Neural cell (in vitro differentiated cells): Measurements from ENCODE around the gene APOE. TPM values are rescaled to one million over a fixed set of nuclear protein-coding genes. Genes with fewer than 3 reads are reported as not detected.

Source experiments
- H2AFZ ChIP-seq: fragments of 200-600, 300-800 bp; sonication (generic), shearing (Covaris generic); 2 replicates; pipeline ENCODE4 v1.6.0; 2014; ENCODE audit warnings: low read depth, mild to moderate bottlenecking, antibody characterized with exemption, low read length, moderate library complexity
- H3F3A ChIP-seq: fragments of 200-600 bp; shearing (Covaris generic); 2 replicates; pipeline ENCODE4 v1.6.1; 2016; ENCODE audit warnings: mild to moderate bottlenecking, moderate library complexity, mixed read lengths, antibody characterized with exemption, low read length; ENCODE audit not compliant: insufficient read depth, poor library complexity, severe bottlenecking
- H3K27ac ChIP-seq: fragments of 200-600, 300-800 bp; sonication (generic), shearing (Covaris generic); 2 replicates; pipeline ENCODE4 v1.5.1; 2014; ENCODE audit warnings: mild to moderate bottlenecking, low read length, moderate library complexity
- H3K27me3 ChIP-seq: fragments of 300-800, 200-600 bp; sonication (generic), shearing (Covaris generic); 2 replicates; pipeline ENCODE4 v1.6.0; 2014; ENCODE audit warnings: mild to moderate bottlenecking, low read depth, low read length, moderate library complexity; ENCODE audit not compliant: insufficient read depth
- H3K36me3 ChIP-seq: fragments of 300-800, 200-600 bp; sonication (generic), shearing (Covaris generic); 2 replicates; pipeline ENCODE4 v1.5.1; 2014; ENCODE audit warnings: mild to moderate bottlenecking, antibody characterized with exemption, low read length, moderate library complexity; ENCODE audit not compliant: insufficient read depth
- H3K4me2 ChIP-seq: fragments of 300-800, 200-600 bp; sonication (generic), shearing (Covaris generic); 2 replicates; pipeline ENCODE4 v1.6.0; 2014; ENCODE audit warnings: mild to moderate bottlenecking, low read length
- H3K4me3 ChIP-seq: fragments of 300-800, 200-600 bp; sonication (generic), shearing (Covaris generic); 2 replicates; pipeline ENCODE4 v1.5.1; 2014; ENCODE audit warnings: mild to moderate bottlenecking, low read length, moderate library complexity
- H3K79me2 ChIP-seq: fragments of 200-600 bp; shearing (Covaris generic); replicated peaks from 2 replicates; pipeline ENCODE4 v1.6.0; 2014; ENCODE audit warnings: mild to moderate bottlenecking, low read length, moderate library complexity; ENCODE audit not compliant: insufficient read depth
- H3K9ac ChIP-seq: fragments of 300-800, 200-600 bp; sonication (generic), shearing (Covaris generic); 2 replicates; pipeline ENCODE4 v1.6.1; 2016; ENCODE audit warnings: mild to moderate bottlenecking, low read length, mixed read lengths
- H3K9me2 ChIP-seq: fragments of 200-600 bp; shearing (Covaris generic); 2 replicates; pipeline ENCODE4 v1.6.1; 2016; ENCODE audit warnings: mild to moderate bottlenecking, low read length, mixed read lengths; ENCODE audit not compliant: insufficient read depth
- H3K9me3 ChIP-seq: fragments of 200-600, 300-800 bp; sonication (generic), shearing (Covaris generic); 2 replicates; pipeline ENCODE4 v1.6.1; 2016; ENCODE audit warnings: mild to moderate bottlenecking, mixed run types, low read length, moderate library complexity, mixed read lengths
- H4K20me1 ChIP-seq: fragments of 200-600 bp; shearing (Covaris generic); 2 replicates; pipeline ENCODE4 v1.6.1; 2016; ENCODE audit warnings: mild to moderate bottlenecking, mixed run types; ENCODE audit not compliant: insufficient read depth
- EP300 ChIP-seq: fragments of 450-650 bp; conservative IDR thresholded peaks from 2 replicates; pipeline ENCODE4 v1.6.1; 2014; ENCODE audit warnings: antibody characterized with exemption, mild to moderate bottlenecking, moderate library complexity; ENCODE audit not compliant: poor library complexity, severe bottlenecking
- EZH2 ChIP-seq: fragments of 200-600, 300-800 bp; shearing (Covaris generic), sonication (generic); IDR thresholded peaks from 2 replicates; pipeline ENCODE4 v1.6.1; 2014; ENCODE audit warnings: antibody characterized with exemption, low read length, borderline replicate concordance, mild to moderate bottlenecking; ENCODE audit not compliant: insufficient read depth, poor library complexity, severe bottlenecking
- MXI1 ChIP-seq: fragments of 450-650 bp; conservative IDR thresholded peaks from 2 replicates; pipeline ENCODE4 v1.6.1; 2014; ENCODE audit warnings: antibody characterized with exemption, mild to moderate bottlenecking; ENCODE audit not compliant: poor library complexity, severe bottlenecking
- POLR2AphosphoS5 ChIP-seq: IDR thresholded peaks from 2 replicates; pipeline ENCODE4 v1.6.1; 2012
- RAD21 ChIP-seq: fragments of 450-650 bp; conservative IDR thresholded peaks from 2 replicates; pipeline ENCODE4 v1.6.1; 2014; ENCODE audit warnings: antibody characterized with exemption, mild to moderate bottlenecking, moderate library complexity
- REST ChIP-seq: IDR thresholded peaks from 2 replicates; pipeline ENCODE4 v1.6.1; 2012; ENCODE audit warnings: borderline replicate concordance
- SMC3 ChIP-seq: fragments of 450-650 bp; conservative IDR thresholded peaks from 2 replicates; pipeline ENCODE4 v1.6.1; 2014; ENCODE audit warnings: antibody characterized with exemption, mild to moderate bottlenecking, moderate library complexity; ENCODE audit not compliant: poor library complexity
- TAF1 ChIP-seq: IDR thresholded peaks from 2 replicates; pipeline ENCODE4 v1.6.1; 2012; ENCODE audit warnings: low read depth
- polyA plus RNA-seq: library from polyadenylated mRNA; depleted of rRNA; stranded (reverse); fragments of >200 nt; gene quantifications from 2 replicates; pipeline ENCODE4 v1.2.3, GENCODE V29; 2014
- TF ChIP-seq, protein P1 (sequence below): fragments of 450-650 bp; IDR thresholded peaks from 2 replicates; pipeline ENCODE4 v1.5.1; 2014; ENCODE audit warnings: antibody characterized with exemption, mild to moderate bottlenecking, moderate library complexity; ENCODE audit not compliant: poor library complexity, severe bottlenecking

The APOE gene
- polyA plus RNA-seq, 1 donor from 2014 or later: 8.7 TPM

DNA sequence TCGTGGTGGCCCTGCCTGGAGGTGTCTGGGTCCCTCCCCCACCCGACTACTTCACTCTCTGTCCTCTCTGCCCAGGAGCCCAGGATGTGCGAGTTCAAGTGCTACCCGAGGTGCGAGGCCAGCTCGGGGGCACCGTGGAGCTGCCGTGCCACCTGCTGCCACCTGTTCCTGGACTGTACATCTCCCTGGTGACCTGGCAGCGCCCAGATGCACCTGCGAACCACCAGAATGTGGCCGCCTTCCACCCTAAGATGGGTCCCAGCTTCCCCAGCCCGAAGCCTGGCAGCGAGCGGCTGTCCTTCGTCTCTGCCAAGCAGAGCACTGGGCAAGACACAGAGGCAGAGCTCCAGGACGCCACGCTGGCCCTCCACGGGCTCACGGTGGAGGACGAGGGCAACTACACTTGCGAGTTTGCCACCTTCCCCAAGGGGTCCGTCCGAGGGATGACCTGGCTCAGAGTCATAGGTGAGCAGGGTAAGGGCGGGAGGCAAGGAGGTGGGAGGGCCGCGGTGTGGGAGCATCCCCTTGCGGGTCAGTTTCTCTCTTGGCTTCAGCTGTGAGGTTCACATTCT is 40.3 kb upstream of the APOE start:
- no peaks in the 10 kb centered on the region for H3K36me3 ChIP-seq
- no peak overlapping the region for H3K9ac ChIP-seq
- no peaks in the 10 kb centered on the region for H3K9me3 ChIP-seq
- H3K27ac ChIP-seq: no peak overlapping the region
- H3K4me2 ChIP-seq: no peak overlapping the region
- TF ChIP-seq SMC3: no peak
- no peaks in the 10 kb centered on the region for H3F3A ChIP-seq
- no peak overlapping the region for H2AFZ ChIP-seq
- no peaks in the 10 kb centered on the region for H3K27me3 ChIP-seq
- no peaks in the 10 kb centered on the region for H3K9me2 ChIP-seq
- no peak overlapping the region for H3K4me3 ChIP-seq
- no peaks in the 10 kb centered on the region for H3K79me2 ChIP-seq
- no peaks in the 10 kb centered on the region for H4K20me1 ChIP-seq

GRCh38 chr19:44866664-44867063 is 38.9 kb upstream of the APOE start:
- Histone ChIP-seq H3K4me3 (no peak overlapping the region), H2AFZ (no peak overlapping the region), H3K9me3 (no peaks in the 10 kb centered on the region), H3K27me3 (no peaks in the 10 kb centered on the region), H3K9ac (no peak overlapping the region), H3K4me2 (no peak overlapping the region), H3K79me2 (no peaks in the 10 kb centered on the region), H3K36me3 (no peaks in the 10 kb centered on the region), H3K27ac (no peak overlapping the region), H3K9me2 (no peaks in the 10 kb centered on the region), H4K20me1 (no peaks in the 10 kb centered on the region), H3F3A (no peaks in the 10 kb centered on the region)
- TF ChIP-seq EP300 (no peak), EZH2 (no peak), REST (no peak), RAD21 (no peak), TAF1 (no peak), SMC3 (no peak), POLR2AphosphoS5 (no peak), MXI1 (no peak)
- TF ChIP-seq, protein P1, sequence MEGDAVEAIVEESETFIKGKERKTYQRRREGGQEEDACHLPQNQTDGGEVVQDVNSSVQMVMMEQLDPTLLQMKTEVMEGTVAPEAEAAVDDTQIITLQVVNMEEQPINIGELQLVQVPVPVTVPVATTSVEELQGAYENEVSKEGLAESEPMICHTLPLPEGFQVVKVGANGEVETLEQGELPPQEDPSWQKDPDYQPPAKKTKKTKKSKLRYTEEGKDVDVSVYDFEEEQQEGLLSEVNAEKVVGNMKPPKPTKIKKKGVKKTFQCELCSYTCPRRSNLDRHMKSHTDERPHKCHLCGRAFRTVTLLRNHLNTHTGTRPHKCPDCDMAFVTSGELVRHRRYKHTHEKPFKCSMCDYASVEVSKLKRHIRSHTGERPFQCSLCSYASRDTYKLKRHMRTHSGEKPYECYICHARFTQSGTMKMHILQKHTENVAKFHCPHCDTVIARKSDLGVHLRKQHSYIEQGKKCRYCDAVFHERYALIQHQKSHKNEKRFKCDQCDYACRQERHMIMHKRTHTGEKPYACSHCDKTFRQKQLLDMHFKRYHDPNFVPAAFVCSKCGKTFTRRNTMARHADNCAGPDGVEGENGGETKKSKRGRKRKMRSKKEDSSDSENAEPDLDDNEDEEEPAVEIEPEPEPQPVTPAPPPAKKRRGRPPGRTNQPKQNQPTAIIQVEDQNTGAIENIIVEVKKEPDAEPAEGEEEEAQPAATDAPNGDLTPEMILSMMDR: no peak

DNA sequence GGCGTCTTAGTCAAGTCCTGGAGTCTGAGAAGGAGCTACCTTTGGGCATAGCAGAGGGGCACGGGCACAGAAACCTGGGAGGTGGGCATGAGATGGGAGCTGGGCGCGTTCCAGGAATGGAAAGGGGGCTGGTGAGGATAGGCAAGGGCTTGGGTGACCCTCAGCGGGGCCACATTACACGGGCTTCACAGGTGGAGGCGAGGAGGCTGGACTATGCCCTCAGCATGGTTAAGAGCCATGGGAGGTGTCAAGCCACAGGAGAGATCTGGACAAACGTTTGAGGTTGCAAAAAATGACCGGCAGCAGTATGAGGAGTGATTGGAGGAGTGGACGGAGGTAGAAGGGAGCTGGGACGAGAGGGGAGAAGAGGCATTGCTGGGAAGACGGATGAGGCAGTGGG is 38.0 kb upstream of the APOE start:
- Histone ChIP-seq H3K4me3 (no peak overlapping the region), H4K20me1 (no peaks in the 10 kb centered on the region), H3F3A (no peaks in the 10 kb centered on the region), H2AFZ (no peak overlapping the region), H3K27ac (no peak overlapping the region), H3K9me3 (no peaks in the 10 kb centered on the region), H3K79me2 (no peaks in the 10 kb centered on the region), H3K36me3 (no peaks in the 10 kb centered on the region), H3K4me2 (no peak overlapping the region), H3K27me3 (no peaks in the 10 kb centered on the region), H3K9ac (no peak overlapping the region), H3K9me2 (no peaks in the 10 kb centered on the region)
- no peak for TF ChIP-seq REST
- no peak for TF ChIP-seq EZH2
- no peak for TF ChIP-seq RAD21
- TF ChIP-seq EP300: no peak
- no peak for TF ChIP-seq MXI1
- no peak for TF ChIP-seq SMC3
- no peak for TF ChIP-seq TAF1
- TF ChIP-seq, protein P1: no peak
- TF ChIP-seq POLR2AphosphoS5: no peak
